GM19351 (cell line): Measurements from ENCODE around the gene DHRS4L2.
"Not testable (repeated sequence)": the region's sequence is repeated elsewhere in the genome, so short reads cannot be mapped to it uniquely, and the experiment has no call there.

Experiments
- ATAC-seq: cut with Tn5 transposase; IDR thresholded peaks from one replicate; pipeline ENCODE4 v1.9.1; 2021; ENCODE audit warnings: mild to moderate bottlenecking, moderate library complexity; ENCODE audit not compliant: unreplicated experiment

The DHRS4L2 gene

GRCh38 chr14:24013654-24014514, 25.2 kb downstream of the DHRS4L2 start:
- ATAC-seq, result peak; percentile 51

GRCh38 chr14:24015745-24016144, 27.0 kb downstream of the DHRS4L2 start:
- ATAC-seq, result not testable (repeated sequence)

- not testable (repeated sequence) for ATAC-seq
These were observed 30.2 kb downstream of the DHRS4L2 start for GRCh38 chr14:24018978-24019377.

- peak; percentile 54 for ATAC-seq
These were observed 31.2 kb downstream of the DHRS4L2 start for GRCh38 chr14:24019944-24020343.

- not testable (repeated sequence) for ATAC-seq
These were observed 31.8 kb downstream of the DHRS4L2 start for GRCh38 chr14:24020520-24020919.

GRCh38 chr14:24024939-24025418, 36.2 kb downstream of the DHRS4L2 start:
- ATAC-seq, result not testable (repeated sequence)

- not testable (repeated sequence) for ATAC-seq
These were observed 41.0 kb downstream of the DHRS4L2 start for GRCh38 chr14:24029687-24030086.

GRCh38 chr14:24031331-24031730, 42.6 kb downstream of the DHRS4L2 start:
- ATAC-seq, result not testable (repeated sequence)

GRCh38 chr14:24032727-24033418, 44.1 kb downstream of the DHRS4L2 start:
- no peak for ATAC-seq

GRCh38 chr14:24035769-24036168, 47.0 kb downstream of the DHRS4L2 start:
- not testable (repeated sequence) for ATAC-seq

- ATAC-seq, result peak; percentile 75
These were observed 47.6 kb downstream of the DHRS4L2 start for GRCh38 chr14:24036169-24036962.

GRCh38 chr14:24036963-24037657, 48.4 kb downstream of the DHRS4L2 start:
- ATAC-seq, result peak; percentile 13

- ATAC-seq, result no peak
These were observed 48.9 kb downstream of the DHRS4L2 start for GRCh38 chr14:24037658-24038037.

- no peak for ATAC-seq
These were observed 50.0 kb downstream of the DHRS4L2 start for GRCh38 chr14:24038686-24039085.

GRCh38 chr14:24040692-24041091, 52.0 kb downstream of the DHRS4L2 start:
- ATAC-seq, result no peak

GRCh38 chr14:24042746-24043145, 54.0 kb downstream of the DHRS4L2 start:
- ATAC-seq, result no peak

- not testable (repeated sequence) for ATAC-seq
These were observed 60.3 kb downstream of the DHRS4L2 start for GRCh38 chr14:24049002-24049401.

GRCh38 chr14:24050753-24051152, 62.0 kb downstream of the DHRS4L2 start:
- not testable (repeated sequence) for ATAC-seq

- peak; percentile 10 for ATAC-seq
These were observed 62.6 kb downstream of the DHRS4L2 start for GRCh38 chr14:24051176-24051788.
